ENCODE measurements around the gene LDHB.

LDHB gene

GRCh38 chr12:21695986-21696385, 38.3 kb upstream of the LDHB start:
- TF ChIP-seq POLR2A (IDR thresholded peaks at IDR 0.05; ENCODE audit: extremely low read depth, insufficient read length) (no peak), CTCF (IDR thresholded peaks at IDR 0.05; ENCODE audit: low read depth, low read length) (no peak), MAX (IDR thresholded peaks at IDR 0.05; ENCODE audit: low read depth, low read length) (no peak), MYC (IDR thresholded peaks at IDR 0.05; ENCODE audit: low read depth, low read length) (no peak)
- no peak for DNase-seq (ENCODE audit: low read depth)
- H3K4me3 ChIP-seq (ENCODE audit: low read depth, low read length), result no peak overlapping the region

GRCh38 chr12:21694660-21695059, 37.0 kb upstream of the LDHB start:
- no peak for DNase-seq (ENCODE audit: low read depth)
- no peak overlapping the region for H3K4me3 ChIP-seq (ENCODE audit: low read depth, low read length)
- TF ChIP-seq MAX (IDR thresholded peaks at IDR 0.05; ENCODE audit: low read depth, low read length), result no peak
- no peak for TF ChIP-seq CTCF (IDR thresholded peaks at IDR 0.05; ENCODE audit: low read depth, low read length)
- TF ChIP-seq MYC (IDR thresholded peaks at IDR 0.05; ENCODE audit: low read depth, low read length), result no peak
- no peak for TF ChIP-seq POLR2A (IDR thresholded peaks at IDR 0.05; ENCODE audit: extremely low read depth, insufficient read length)

- no peak for DNase-seq (ENCODE audit: low read depth)
- no peak overlapping the region for H3K4me3 ChIP-seq (ENCODE audit: low read depth, low read length)
- TF ChIP-seq MYC (IDR thresholded peaks at IDR 0.05; ENCODE audit: low read depth, low read length) (no peak), POLR2A (IDR thresholded peaks at IDR 0.05; ENCODE audit: extremely low read depth, insufficient read length) (no peak), CTCF (IDR thresholded peaks at IDR 0.05; ENCODE audit: low read depth, low read length) (no peak), MAX (IDR thresholded peaks at IDR 0.05; ENCODE audit: low read depth, low read length) (no peak)
Observed at GRCh38 chr12:21691515-21691914, 33.9 kb upstream of the LDHB start.

GRCh38 chr12:21690704-21691368, 33.2 kb upstream of the LDHB start:
- TF ChIP-seq MYC (IDR thresholded peaks at IDR 0.05; ENCODE audit: low read depth, low read length) (no peak), CTCF (IDR thresholded peaks at IDR 0.05; ENCODE audit: low read depth, low read length) (no peak), POLR2A (IDR thresholded peaks at IDR 0.05; ENCODE audit: extremely low read depth, insufficient read length) (no peak), MAX (IDR thresholded peaks at IDR 0.05; ENCODE audit: low read depth, low read length) (no peak)
- H3K4me3 ChIP-seq (ENCODE audit: low read depth, low read length), result no peak overlapping the region
- no peak for DNase-seq (ENCODE audit: low read depth)

GRCh38 chr12:21683115-21683514, 25.5 kb upstream of the LDHB start:
- TF ChIP-seq POLR2A (IDR thresholded peaks at IDR 0.05; ENCODE audit: extremely low read depth, insufficient read length), result no peak
- TF ChIP-seq CTCF (IDR thresholded peaks at IDR 0.05; ENCODE audit: low read depth, low read length), result no peak
- no peak for TF ChIP-seq MYC (IDR thresholded peaks at IDR 0.05; ENCODE audit: low read depth, low read length)
- TF ChIP-seq MAX (IDR thresholded peaks at IDR 0.05; ENCODE audit: low read depth, low read length), result no peak
- no peak overlapping the region for H3K4me3 ChIP-seq (ENCODE audit: low read depth, low read length)
- DNase-seq (ENCODE audit: low read depth), result no peak

Data from NB4 (cell line).